Neural progenitor cell (in vitro differentiated cells): Measurements from ENCODE around the gene SNTG2.

Source experiments
- EZH2 ChIP-seq: fragments of 200-600 bp; sonication (generic); IDR thresholded peaks from 2 replicates; pipeline ENCODE4 v1.6.1; 2017; ENCODE audit warnings: antibody characterized with exemption, mild to moderate bottlenecking, moderate library complexity
- TF ChIP-seq, protein P1 (sequence below): fragments of 200-600 bp; sonication (generic); IDR thresholded peaks from 2 replicates; pipeline ENCODE4 v1.5.1; 2017; ENCODE audit warnings: antibody characterized with exemption, mild to moderate bottlenecking

DNA sequence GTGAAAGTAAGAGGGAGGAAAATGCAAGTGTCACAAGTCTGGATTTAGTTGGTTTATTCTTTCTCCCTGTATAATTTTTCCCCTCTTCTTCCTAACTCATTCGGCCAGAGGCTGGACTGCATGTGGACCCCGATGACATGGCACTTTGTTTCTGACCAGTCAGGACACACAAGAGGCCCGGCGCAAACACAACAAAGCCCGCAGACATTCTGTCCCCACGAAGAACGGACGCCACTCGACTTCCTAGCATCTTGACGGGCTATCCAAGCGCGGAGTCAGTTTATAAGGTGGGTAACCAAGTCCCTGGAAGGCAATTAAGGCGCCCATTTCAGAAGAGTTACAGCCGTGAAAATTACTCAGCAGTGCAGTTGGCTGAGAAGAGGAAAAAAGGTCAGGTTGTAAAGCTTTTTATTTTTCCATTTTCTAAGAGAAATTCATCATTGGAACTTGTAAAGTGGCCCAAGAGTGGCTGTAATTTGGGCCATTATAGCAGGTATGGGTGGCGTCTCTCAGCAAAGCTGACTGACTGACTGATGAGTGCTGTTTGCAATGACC lies 462.6 kb downstream of the SNTG2 start, which contains the start of gene TPO:
- TF ChIP-seq, protein P1, sequence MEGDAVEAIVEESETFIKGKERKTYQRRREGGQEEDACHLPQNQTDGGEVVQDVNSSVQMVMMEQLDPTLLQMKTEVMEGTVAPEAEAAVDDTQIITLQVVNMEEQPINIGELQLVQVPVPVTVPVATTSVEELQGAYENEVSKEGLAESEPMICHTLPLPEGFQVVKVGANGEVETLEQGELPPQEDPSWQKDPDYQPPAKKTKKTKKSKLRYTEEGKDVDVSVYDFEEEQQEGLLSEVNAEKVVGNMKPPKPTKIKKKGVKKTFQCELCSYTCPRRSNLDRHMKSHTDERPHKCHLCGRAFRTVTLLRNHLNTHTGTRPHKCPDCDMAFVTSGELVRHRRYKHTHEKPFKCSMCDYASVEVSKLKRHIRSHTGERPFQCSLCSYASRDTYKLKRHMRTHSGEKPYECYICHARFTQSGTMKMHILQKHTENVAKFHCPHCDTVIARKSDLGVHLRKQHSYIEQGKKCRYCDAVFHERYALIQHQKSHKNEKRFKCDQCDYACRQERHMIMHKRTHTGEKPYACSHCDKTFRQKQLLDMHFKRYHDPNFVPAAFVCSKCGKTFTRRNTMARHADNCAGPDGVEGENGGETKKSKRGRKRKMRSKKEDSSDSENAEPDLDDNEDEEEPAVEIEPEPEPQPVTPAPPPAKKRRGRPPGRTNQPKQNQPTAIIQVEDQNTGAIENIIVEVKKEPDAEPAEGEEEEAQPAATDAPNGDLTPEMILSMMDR, result no peak
- TF ChIP-seq EZH2, result no peak
